K562 (cell line): Measurements from ENCODE around the gene COL9A3. TPM values are rescaled to one million over a fixed set of nuclear protein-coding genes. Genes with fewer than 3 reads are reported as not detected.
A peak's percentile ranks its signal among the peaks of the same experiment; 100 is the strongest.

ENCODE experiments used
- ATAC-seq: fragments of 200-7000 bp; cut with Tn5 transposase; 3 replicates; pipeline ENCODE4 v1.9.1; 2020; ENCODE audit warnings: moderate library complexity
- BruUV-seq: library from RNA; stranded (reverse); fragments of 400-500 nt; replicated peaks from 2 replicates; lab custom pipeline; 2021; lab: Mats Ljungman, UMichigan
- CTCF ChIA-PET: fragments of 300-600 bp; formaldehyde crosslinking; extraction: SDS; loops from one replicate; lab custom pipeline; 2021; ENCODE audit warnings: low intra/inter-chr PET ratio; lab: Yijun Ruan, JAX
- POLR2A ChIA-PET: fragments of 300-600, 350-650 bp; sonication (Branson Sonifier 250); formaldehyde crosslinking; extraction: SDS; loops from one replicate; lab custom pipeline; 2021; ENCODE audit warnings: antibody characterized with exemption, inconsistent platforms; lab: Yijun Ruan, JAX
- DNase-seq, 4 experiments: peaks; one replicate each; pipeline versions ENCODE4 v3.0.0 to v3.0.0-alpha.2; 2011 to 2018; ENCODE audit warnings: low spot score in 3 of 4, mixed read lengths in 3 of 4; ENCODE audit errors: extremely low read depth in 1 of 4
- FAIRE-seq: peaks from 2 replicates; lab custom pipeline; 2011; peaks lifted over from hg19 to GRCh38; lab: Jason Lieb, UNC
- H2AFZ ChIP-seq: 2 replicates; pipeline ENCODE4 v1.6.0; 2011; ENCODE audit warnings: low read depth, low read length, control low read depth, inconsistent platforms
- H3K27ac ChIP-seq: fragments of 200-600 bp; 3 replicates; pipeline ENCODE4 v1.8.0; 2011; ENCODE audit warnings: low read depth, mild to moderate bottlenecking, control low read depth, inconsistent platforms, low read length, moderate library complexity, mixed read lengths; ENCODE audit errors: extremely low read depth
- H3K27me3 ChIP-seq, 2 experiments: fragments of 300-600 bp in 1 of 2; 2 replicates in 1 of 2; 3 replicates in 1 of 2; pipeline versions ENCODE4 v1.6.0 to v1.8.0; 2011; ENCODE audit warnings: inconsistent platforms in 2 of 2, low read length in 2 of 2, mild to moderate bottlenecking in 1 of 2, mixed read lengths in 1 of 2, moderate library complexity in 1 of 2; ENCODE audit not compliant: control insufficient read depth in 2 of 2, insufficient read depth in 2 of 2
- H3K36me3 ChIP-seq: fragments of 300-600 bp; 3 replicates; pipeline ENCODE4 v1.8.0; 2011; ENCODE audit warnings: mild to moderate bottlenecking, low read length, inconsistent platforms; ENCODE audit not compliant: control insufficient read depth, insufficient read depth
- H3K4me1 ChIP-seq, 2 experiments: fragments of 200-600 bp in 1 of 2; replicated peaks in 1 of 2; 2 replicates in 1 of 2; 3 replicates in 1 of 2; pipeline versions ENCODE4 v1.5.1 to v1.8.0; 2011; ENCODE audit warnings: inconsistent platforms in 2 of 2, low read length in 2 of 2, mild to moderate bottlenecking in 1 of 2, mixed read lengths in 1 of 2, moderate library complexity in 1 of 2; ENCODE audit not compliant: control insufficient read depth in 2 of 2, insufficient read depth in 2 of 2
- H3K4me2 ChIP-seq: 2 replicates; pipeline ENCODE4 v1.6.1; 2011; ENCODE audit warnings: low read length, control low read depth, inconsistent platforms, mixed read lengths; ENCODE audit not compliant: insufficient read depth
- H3K4me3 ChIP-seq: fragments of 200-600 bp; sonication (generic), shearing (Covaris generic); 2 replicates; pipeline ENCODE4 v1.5.1; 2016; ENCODE audit warnings: control low read depth, inconsistent platforms
- H3K79me2 ChIP-seq: fragments of 200-600 bp; 3 replicates; pipeline ENCODE4 v1.8.0; 2011; ENCODE audit warnings: low read length, inconsistent platforms; ENCODE audit not compliant: control insufficient read depth, insufficient read depth
- H3K9ac ChIP-seq, 2 experiments: 2 replicates each; pipeline versions ENCODE4 v1.6.0 to v1.6.1; 2011; ENCODE audit warnings: low read depth in 2 of 2, low read length in 2 of 2, control low read depth in 1 of 2, inconsistent platforms in 1 of 2, mild to moderate bottlenecking in 1 of 2, mixed read lengths in 1 of 2; ENCODE audit not compliant: insufficient read depth in 1 of 2
- H3K9me1 ChIP-seq: one replicate; pipeline ENCODE4 v1.6.0; 2011; ENCODE audit warnings: inconsistent platforms, mild to moderate bottlenecking, low read length, moderate library complexity; ENCODE audit not compliant: control insufficient read depth, insufficient read depth
- H3K9me3 ChIP-seq: replicated peaks from 2 replicates; pipeline ENCODE4 v1.5.1; 2011; ENCODE audit warnings: low read depth, low read length, inconsistent platforms; ENCODE audit not compliant: control insufficient read depth, insufficient read depth
- H4K20me1 ChIP-seq: replicated peaks from 2 replicates; pipeline ENCODE4 v1.6.1; 2011; ENCODE audit warnings: low read length, inconsistent platforms, mixed read lengths; ENCODE audit not compliant: control insufficient read depth, insufficient read depth
- BMI1 ChIP-seq: fragments of 150-350 bp; IDR thresholded peaks from 2 replicates; pipeline ENCODE4 v1.6.1; 2014; ENCODE audit warnings: low read length
- DLX4 ChIP-seq: fragments of 250-450 bp; sonication (Bioruptor Pico); IDR thresholded peaks from 2 replicates; pipeline ENCODE4 v1.6.1; 2021; ENCODE audit warnings: mild to moderate bottlenecking
- ETV1 ChIP-seq: fragments of 450-650 bp; conservative IDR thresholded peaks from 2 replicates; pipeline ENCODE4 v1.6.1; 2016; ENCODE audit warnings: missing genetic modification characterization, control low read depth, low read depth, missing compliant biosample characterization
- FOSL1 ChIP-seq: fragments of 200-800 bp; sonication (Bioruptor generic); conservative IDR thresholded peaks from 2 replicates; pipeline ENCODE4 v1.6.1; 2016; ENCODE audit warnings: missing genetic modification characterization, missing compliant biosample characterization
- HSF4 ChIP-seq: fragments of 250-450 bp; sonication (Bioruptor Pico); IDR thresholded peaks from 2 replicates; pipeline ENCODE4 v2.1.2; 2022; ENCODE audit warnings: mild to moderate bottlenecking, moderate library complexity, borderline replicate concordance
- NONO ChIP-seq, 2 experiments: fragments of 200-400 bp in 1 of 2; fragments of 450-650 bp in 1 of 2; formaldehyde crosslinking in 1 of 2; IDR thresholded peaks; 2 replicates each; pipeline ENCODE4 v1.6.1; 2017; ENCODE audit warnings: low read depth in 2 of 2, mild to moderate bottlenecking in 2 of 2, moderate library complexity in 2 of 2, low read length in 1 of 2
- RNF2 ChIP-seq: sonication (generic); IDR thresholded peaks from 2 replicates; pipeline ENCODE4 v1.6.1; 2016
- ZNF174 ChIP-seq: fragments of 250-450 bp; sonication (Bioruptor Pico); IDR thresholded peaks from 2 replicates; pipeline ENCODE4 v1.4.0; 2020; ENCODE audit warnings: mild to moderate bottlenecking
- ZNF263 ChIP-seq: sonication (generic); formaldehyde crosslinking; IDR thresholded peaks from 2 replicates; pipeline ENCODE4 v1.8.0; 2022; ENCODE audit warnings: mild to moderate bottlenecking, missing genetic modification reagents, borderline replicate concordance
- ZNF766 ChIP-seq: fragments of 200-800 bp; sonication (Bioruptor generic); conservative IDR thresholded peaks from 2 replicates; pipeline ENCODE4 v1.6.1; 2016; ENCODE audit warnings: missing genetic modification characterization, missing compliant biosample characterization
- WGBS: fragments of 100-300 bp; shearing (Covaris generic); methylation state at CpG from one replicate; pipeline ENCODE4 v1.1.6; 2016; ENCODE audit warnings: low coverage, mixed read lengths; ENCODE audit not compliant: insufficient coverage; ENCODE audit errors: missing lambda C conversion rate; 5-methylcytosine and 5-hydroxymethylcytosine counted together
- in situ Hi-C: fragments of 300-500 bp; cut with MboI; formaldehyde crosslinking; loops from 4 replicates; pipeline ENCODE4 v1.15.0; 2018; ENCODE audit warnings: inconsistent platforms, mixed read lengths
- intact Hi-C: fragments of 100-400 bp; cut with micrococcal nuclease; formaldehyde crosslinking; loops from 2 replicates; pipeline ENCODE4 v1.14.2; 2022
- polyA plus RNA-seq, 8 experiments: library from polyadenylated mRNA; depleted of rRNA in 4 of 8; stranded (reverse) in 5 of 8; unstranded in 3 of 8; fragments of >200 nt; fragmentation: Nextera tagmentation in 2 of 8; fragmentation: Illumina TruSeq in 1 of 8; extraction: Ambion mirVana in 2 of 8; extraction: Trizol in 1 of 8; gene quantifications; 2 replicates each; pipeline versions ENCODE4 v1.2.1 to v1.2.3, GENCODE V29; 2011 to 2014; ENCODE audit warnings: inconsistent platforms in 1 of 8, missing spikeins in 1 of 8
- total RNA-seq, 7 experiments: library from RNA; depleted of rRNA in 6 of 7; stranded (reverse); fragments of >200 nt in 6 of 7; fragmentation: Illumina TruSeq in 2 of 7; extraction: Trizol in 2 of 7; gene quantifications; 2 replicates each; pipeline versions ENCODE4 v1.2.1 to v1.2.3, GENCODE V29; 2011 to 2021; ENCODE audit warnings: low replicate concordance in 1 of 7
- TF ChIP-seq, protein P1 (sequence below): IDR thresholded peaks from 2 replicates; pipeline ENCODE4 v1.6.1; 2016; ENCODE audit warnings: missing genetic modification characterization, missing compliant biosample characterization
- TF ChIP-seq, protein P2 (sequence below): fragments of 450-650 bp; IDR thresholded peaks from 2 replicates; pipeline ENCODE4 v1.6.1; 2016; ENCODE audit warnings: low read depth

COL9A3 gene
- total and polyA plus RNA-seq, 9 of the 15 experiments (the other 6 are each of a cell fraction or from before 2014, with no cell fraction given) = 0.14 to 3.6 (median 0.88) TPM; not detected in 1

GRCh38 chr20:62784497-62784896 is 32.4 kb upstream of the COL9A3 start:
- no TSS peak for BruUV-seq
- POLR2A ChIA-PET = interaction anchor here (0.6 kb wide), 1 partner anchor 46 kb away, joined by 3 read pairs; no protein-coding TSS in a partner anchor
- no peak for TF ChIP-seq RNF2
- no peak for TF ChIP-seq ZNF766 (CRISPR knock-in tag)
- TF ChIP-seq NONO (IDR thresholded peaks at IDR 0.05; ENCODE audit: low read depth in 2 of 2, low read length in 1 of 2) = no peak
- TF ChIP-seq DLX4 (CRISPR knock-in tag) = no peak
- TF ChIP-seq FOSL1 (tag) = no peak
- TF ChIP-seq, protein P1, sequence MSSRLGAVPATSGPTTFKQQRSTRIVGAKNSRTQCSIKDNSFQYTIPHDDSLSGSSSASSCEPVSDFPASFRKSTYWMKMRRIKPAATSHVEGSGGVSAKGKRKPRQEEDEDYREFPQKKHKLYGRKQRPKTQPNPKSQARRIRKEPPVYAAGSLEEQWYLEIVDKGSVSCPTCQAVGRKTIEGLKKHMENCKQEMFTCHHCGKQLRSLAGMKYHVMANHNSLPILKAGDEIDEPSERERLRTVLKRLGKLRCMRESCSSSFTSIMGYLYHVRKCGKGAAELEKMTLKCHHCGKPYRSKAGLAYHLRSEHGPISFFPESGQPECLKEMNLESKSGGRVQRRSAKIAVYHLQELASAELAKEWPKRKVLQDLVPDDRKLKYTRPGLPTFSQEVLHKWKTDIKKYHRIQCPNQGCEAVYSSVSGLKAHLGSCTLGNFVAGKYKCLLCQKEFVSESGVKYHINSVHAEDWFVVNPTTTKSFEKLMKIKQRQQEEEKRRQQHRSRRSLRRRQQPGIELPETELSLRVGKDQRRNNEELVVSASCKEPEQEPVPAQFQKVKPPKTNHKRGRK (tag) = no peak
- TF ChIP-seq ZNF263 (CRISPR knock-in tag) = no peak
- TF ChIP-seq, protein P2, sequence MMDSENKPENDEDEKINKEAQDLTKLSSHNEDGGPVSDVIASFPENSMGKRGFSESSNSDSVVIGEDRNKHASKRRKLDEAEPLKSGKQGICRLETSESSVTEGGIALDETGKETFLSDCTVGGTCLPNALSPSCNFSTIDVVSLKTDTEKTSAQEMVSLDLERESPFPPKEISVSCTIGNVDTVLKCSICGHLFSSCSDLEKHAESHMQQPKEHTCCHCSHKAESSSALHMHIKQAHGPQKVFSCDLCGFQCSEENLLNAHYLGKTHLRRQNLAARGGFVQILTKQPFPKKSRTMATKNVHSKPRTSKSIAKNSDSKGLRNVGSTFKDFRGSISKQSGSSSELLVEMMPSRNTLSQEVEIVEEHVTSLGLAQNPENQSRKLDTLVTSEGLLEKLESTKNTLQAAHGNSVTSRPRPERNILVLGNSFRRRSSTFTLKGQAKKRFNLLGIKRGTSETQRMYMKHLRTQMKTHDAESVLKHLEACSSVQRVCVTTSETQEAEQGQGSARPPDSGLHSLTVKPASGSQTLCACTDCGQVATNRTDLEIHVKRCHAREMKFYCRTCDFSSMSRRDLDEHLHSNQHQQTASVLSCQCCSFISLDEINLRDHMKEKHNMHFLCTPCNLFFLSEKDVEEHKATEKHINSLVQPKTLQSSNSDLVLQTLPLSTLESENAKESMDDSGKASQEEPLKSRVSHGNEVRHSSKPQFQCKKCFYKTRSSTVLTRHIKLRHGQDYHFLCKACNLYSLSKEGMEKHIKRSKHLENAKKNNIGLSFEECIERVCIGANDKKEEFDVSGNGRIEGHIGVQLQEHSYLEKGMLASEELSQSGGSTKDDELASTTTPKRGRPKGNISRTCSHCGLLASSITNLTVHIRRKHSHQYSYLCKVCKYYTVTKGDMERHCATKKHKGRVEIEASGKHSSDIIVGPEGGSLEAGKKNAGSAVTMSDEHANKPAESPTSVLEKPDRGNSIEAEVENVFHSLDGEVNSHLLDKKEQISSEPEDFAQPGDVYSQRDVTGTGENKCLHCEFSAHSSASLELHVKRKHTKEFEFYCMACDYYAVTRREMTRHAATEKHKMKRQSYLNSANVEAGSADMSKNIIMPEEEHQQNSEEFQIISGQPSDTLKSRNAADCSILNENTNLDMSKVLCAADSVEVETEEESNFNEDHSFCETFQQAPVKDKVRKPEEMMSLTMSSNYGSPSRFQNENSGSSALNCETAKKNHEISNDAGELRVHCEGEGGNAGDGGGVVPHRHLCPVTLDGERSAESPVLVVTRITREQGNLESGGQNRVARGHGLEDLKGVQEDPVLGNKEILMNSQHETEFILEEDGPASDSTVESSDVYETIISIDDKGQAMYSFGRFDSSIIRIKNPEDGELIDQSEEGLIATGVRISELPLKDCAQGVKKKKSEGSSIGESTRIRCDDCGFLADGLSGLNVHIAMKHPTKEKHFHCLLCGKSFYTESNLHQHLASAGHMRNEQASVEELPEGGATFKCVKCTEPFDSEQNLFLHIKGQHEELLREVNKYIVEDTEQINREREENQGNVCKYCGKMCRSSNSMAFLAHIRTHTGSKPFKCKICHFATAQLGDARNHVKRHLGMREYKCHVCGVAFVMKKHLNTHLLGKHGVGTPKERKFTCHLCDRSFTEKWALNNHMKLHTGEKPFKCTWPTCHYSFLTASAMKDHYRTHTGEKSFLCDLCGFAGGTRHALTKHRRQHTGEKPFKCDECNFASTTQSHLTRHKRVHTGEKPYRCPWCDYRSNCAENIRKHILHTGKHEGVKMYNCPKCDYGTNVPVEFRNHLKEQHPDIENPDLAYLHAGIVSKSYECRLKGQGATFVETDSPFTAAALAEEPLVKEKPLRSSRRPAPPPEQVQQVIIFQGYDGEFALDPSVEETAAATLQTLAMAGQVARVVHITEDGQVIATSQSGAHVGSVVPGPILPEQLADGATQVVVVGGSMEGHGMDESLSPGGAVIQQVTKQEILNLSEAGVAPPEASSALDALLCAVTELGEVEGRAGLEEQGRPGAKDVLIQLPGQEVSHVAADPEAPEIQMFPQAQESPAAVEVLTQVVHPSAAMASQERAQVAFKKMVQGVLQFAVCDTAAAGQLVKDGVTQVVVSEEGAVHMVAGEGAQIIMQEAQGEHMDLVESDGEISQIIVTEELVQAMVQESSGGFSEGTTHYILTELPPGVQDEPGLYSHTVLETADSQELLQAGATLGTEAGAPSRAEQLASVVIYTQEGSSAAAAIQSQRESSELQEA = no peak
- no peak for TF ChIP-seq BMI1
- no peak for TF ChIP-seq ETV1 (tag)
- no peak for TF ChIP-seq ZNF174
- no peak for TF ChIP-seq HSF4 (CRISPR knock-in tag)

More at GRCh38 chr20:62784497-62784896, 32.4 kb upstream of the COL9A3 start:
- CTCF ChIA-PET = no interaction called here
- Histone ChIP-seq H3K27ac (no peak overlapping the region), H3K4me3 (no peak overlapping the region), H3K9me3 (no peaks in the 10 kb centered on the region), H3K4me2 (no peak overlapping the region), H2AFZ (no peak overlapping the region; the same call in 1 of the 2 replicates), H3K79me2 (no peaks in the 10 kb centered on the region), H3K9ac (peak overlapping the region in 1 of 2 experiments; percentile 21; a peak in 1 of 4 replicates), H3K36me3 (no peaks in the 10 kb centered on the region), H3K27me3 (peaks cover 4 to 10% of the 10 kb centered on the region in 2 experiments; a peak in 3 of 5 replicates), H3K9me1 (no peaks in the 10 kb centered on the region), H3K4me1 (peaks cover 0 to 28% of the 10 kb centered on the region in 2 experiments; a peak in 2 of 5 replicates), H4K20me1 (no peaks in the 10 kb centered on the region)
- no peak for ATAC-seq
- intact Hi-C loops = no loop called here
- WGBS = 29% methylated on average over 14 of the region's 16 CpGs
- in situ Hi-C loops = no loop called here
- FAIRE-seq = no peak
- DNase-seq = no peak
